GM18498 (cell line): ENCODE data around the gene AGAP9.
"Not testable (repeated sequence)": the region's sequence is repeated elsewhere in the genome, so short reads cannot be mapped to it uniquely, and the experiment has no call there.

Experiments
- ATAC-seq: cut with Tn5 transposase; IDR thresholded peaks from one replicate; pipeline ENCODE4 v1.9.1; 2021; ENCODE audit warnings: mild to moderate bottlenecking, moderate library complexity; ENCODE audit not compliant: unreplicated experiment

The AGAP9 gene

GRCh38 chr10:47489630-47490029, 33.8 kb downstream of the AGAP9 start:
- ATAC-seq = not testable (repeated sequence)

- not testable (repeated sequence) for ATAC-seq
These were observed 37.5 kb downstream of the AGAP9 start for GRCh38 chr10:47485943-47486342.

GRCh38 chr10:47484786-47485185, 38.7 kb downstream of the AGAP9 start:
- ATAC-seq = not testable (repeated sequence)

DNA sequence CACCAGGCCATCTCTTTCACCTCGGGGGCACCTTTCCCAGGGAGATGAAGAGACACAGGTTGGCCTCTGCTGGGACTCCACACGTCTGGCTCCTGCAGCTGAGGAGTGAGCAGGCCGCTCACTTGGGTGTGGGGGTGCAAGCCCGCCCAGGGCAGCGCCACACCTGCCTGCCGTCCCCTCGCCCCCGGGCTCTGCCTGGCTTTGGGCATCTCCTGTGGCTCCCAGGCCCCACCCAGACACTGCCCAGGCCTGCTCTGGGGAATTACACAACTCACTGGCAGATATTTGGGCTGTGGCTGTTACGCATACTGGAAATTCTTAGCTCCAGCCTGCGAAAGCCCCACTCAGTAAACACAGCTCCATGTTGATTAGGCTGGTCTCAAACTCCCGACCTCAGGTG, 39.5 kb downstream of the AGAP9 start, which contains the start of gene ANXA8:
ANXA8 (minus strand) TSS at position 193 of the 400 bp plus-strand sequence; CDS start at position 11, 182 bp downstream.
- not testable (repeated sequence) for ATAC-seq

- not testable (repeated sequence) for ATAC-seq
These were observed 41.1 kb downstream of the AGAP9 start for GRCh38 chr10:47482367-47482766.

DNA sequence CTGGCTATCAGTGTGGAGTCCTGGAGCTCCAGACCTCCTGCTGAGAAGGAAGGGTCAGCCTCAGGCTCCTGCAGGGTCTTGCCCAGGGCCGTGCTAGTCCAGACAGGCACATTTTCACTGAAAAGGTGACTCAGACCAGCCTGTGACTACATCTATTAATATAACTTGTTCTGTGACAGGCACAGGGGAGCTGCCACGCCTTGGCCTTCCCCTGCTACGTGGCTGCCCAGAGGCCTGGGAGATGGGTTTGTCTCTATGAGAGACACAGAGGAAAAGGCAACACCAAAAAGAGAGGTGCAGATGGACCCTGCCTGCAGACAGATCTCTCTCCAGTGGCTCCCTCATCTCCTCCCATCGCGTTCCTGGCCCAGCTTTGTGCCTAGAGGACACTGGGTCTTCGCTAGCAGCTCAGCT, 41.7 kb downstream of the AGAP9 start:
- ATAC-seq = not testable (repeated sequence)

GRCh38 chr10:47481182-47481766, 42.2 kb downstream of the AGAP9 start:
- not testable (repeated sequence) for ATAC-seq

GRCh38 chr10:47480133-47480532, 43.3 kb downstream of the AGAP9 start:
- ATAC-seq = not testable (repeated sequence)

- ATAC-seq = not testable (repeated sequence)
These were observed 45.3 kb downstream of the AGAP9 start for GRCh38 chr10:47478114-47478513.

DNA sequence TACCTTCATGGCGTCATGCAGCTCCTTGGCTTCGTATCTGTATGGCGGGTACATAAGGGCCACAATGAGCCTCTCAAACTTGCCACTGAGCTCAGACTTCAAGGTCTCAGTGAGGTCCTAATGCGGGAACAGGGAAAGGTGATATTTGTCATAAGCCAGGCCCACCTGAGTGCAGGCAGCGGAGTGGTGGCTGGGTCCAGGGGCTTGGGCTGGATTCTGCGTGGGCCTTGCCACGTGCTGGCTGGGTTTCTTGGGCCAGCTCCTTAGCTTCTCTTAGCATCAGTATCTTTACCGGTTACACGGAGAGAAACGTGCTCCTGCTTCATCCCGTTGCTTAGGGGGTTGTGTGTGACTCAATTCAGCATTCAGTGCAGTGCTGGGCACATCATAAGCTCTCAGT, 46.4 kb downstream of the AGAP9 start:
- ATAC-seq = not testable (repeated sequence)

- not testable (repeated sequence) for ATAC-seq
These were observed 48.3 kb downstream of the AGAP9 start for GRCh38 chr10:47475101-47475500.

DNA sequence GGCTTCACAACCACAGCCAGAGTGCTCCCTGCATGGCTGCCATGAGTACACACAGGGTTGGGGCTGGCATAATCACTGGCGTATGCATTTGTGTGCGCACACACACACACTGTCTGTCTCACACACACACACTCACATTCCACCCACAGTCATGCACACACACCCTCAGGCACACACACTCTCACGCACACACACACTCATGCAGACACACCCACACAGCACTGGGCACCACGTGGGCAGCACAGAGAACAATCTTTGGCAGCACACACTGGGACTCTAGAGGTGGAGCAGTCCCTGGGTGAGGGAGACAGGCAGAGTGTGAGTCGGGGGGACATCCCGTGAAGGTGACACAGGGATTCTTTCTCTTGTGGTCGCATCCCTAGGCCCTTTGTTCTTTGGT, 49.9 kb downstream of the AGAP9 start:
- not testable (repeated sequence) for ATAC-seq

GRCh38 chr10:47472647-47473046, 50.8 kb downstream of the AGAP9 start:
- peak; percentile 53 for ATAC-seq

DNA sequence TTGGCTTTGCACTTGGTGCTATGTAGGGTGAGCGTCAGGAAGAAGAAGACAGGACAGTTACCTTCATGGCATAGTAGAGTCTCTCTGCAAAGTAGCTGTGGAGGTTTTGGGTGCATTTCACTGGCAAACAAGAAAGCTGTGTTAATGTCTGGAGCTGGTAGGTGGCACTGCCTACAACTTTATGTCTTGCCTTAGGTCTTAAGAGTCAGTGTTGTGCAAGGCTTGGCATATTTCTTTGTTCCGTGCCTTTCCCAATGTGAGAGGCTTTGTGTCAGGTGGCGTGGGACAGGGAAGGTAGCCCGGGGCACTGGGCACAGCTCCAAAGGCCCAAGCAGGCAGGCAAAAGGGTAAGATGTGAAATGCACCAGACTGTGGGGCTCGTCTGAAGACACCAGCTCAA, 51.4 kb downstream of the AGAP9 start:
- not testable (repeated sequence) for ATAC-seq

GRCh38 chr10:47468731-47469528, 54.5 kb downstream of the AGAP9 start:
- not testable (repeated sequence) for ATAC-seq

GRCh38 chr10:47467957-47468356, 55.5 kb downstream of the AGAP9 start:
- ATAC-seq = not testable (repeated sequence)

- ATAC-seq = not testable (repeated sequence)
These were observed 56.0 kb downstream of the AGAP9 start for GRCh38 chr10:47467458-47467857.

GRCh38 chr10:47465216-47465917, 58.1 kb downstream of the AGAP9 start:
- ATAC-seq = not testable (repeated sequence)

DNA sequence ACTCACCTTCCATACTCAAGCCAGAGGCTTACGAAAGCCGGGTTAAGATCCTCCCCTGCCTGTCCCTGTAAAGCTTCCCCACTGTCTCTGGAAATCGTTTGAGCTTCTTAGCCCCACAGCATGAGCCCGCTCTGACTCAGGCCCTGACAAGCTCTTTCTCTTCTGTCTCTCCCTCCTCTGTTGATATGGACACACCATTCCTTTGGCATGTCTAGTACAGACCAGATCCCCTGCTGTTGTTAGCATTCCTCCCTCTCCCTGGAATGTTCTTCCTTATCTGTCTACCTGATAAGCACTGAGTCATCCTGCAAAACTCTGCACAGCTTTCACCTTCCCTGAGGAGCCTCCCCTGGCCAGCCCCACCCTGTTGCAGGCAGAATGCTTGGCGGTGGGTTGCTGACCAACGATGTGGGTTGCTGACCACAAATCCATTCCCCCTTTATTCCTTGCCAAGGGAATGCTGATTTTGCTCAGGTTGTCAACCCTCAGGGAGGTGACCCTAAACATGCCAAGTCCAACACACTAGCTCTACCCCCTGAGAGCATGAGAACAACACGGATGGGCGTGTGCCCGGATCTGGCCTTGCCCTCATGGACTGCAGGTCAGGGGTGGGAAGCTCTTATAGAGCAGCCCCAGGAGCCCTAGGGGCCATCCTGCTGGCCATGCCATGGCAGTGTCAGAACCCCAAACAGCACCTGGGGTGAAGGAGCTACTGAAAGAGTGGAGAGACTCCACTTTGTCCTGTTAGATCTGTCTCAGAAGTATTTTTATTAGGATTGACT, 60.7 kb downstream of the AGAP9 start:
- ATAC-seq = not testable (repeated sequence)

DNA sequence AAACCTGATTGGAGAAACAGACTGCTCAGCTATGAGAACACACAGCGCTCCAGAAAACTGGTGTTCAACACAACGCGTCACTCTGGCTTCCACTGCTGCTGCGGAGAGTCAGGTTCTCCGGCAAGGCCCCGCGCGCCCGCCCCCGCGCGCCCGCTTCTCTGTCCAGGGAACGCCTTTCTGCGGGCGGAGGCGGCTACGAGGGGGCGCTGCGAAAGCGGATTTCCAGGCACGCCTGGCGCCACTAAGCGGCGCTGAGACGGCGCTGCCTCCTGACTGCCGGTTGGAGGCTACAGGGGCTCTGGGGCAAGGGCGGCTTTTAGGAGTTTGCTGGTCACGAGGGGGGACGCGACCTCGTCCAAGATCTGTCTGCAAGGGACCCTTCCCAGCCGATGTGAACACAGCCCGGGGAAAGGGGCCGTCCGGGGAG, 62.2 kb downstream of the AGAP9 start:
- peak; percentile 51 for ATAC-seq
